NCI-H69 (cell line): Measurements from ENCODE around the gene SYNPR.

Experiments used
- DNase-seq: peaks from one replicate; lab custom pipeline; 2025; lab: John Stamatoyannopoulos, UW

The SYNPR gene

GRCh38 chr3:63555767-63556166, 277.7 kb downstream of the SYNPR start:
- peak; percentile 4 for DNase-seq

- DNase-seq: no peak
Measured at GRCh38 chr3:63556401-63556800, 278.3 kb downstream of the SYNPR start.

- DNase-seq: no peak
Measured at GRCh38 chr3:63557912-63558311, 279.8 kb downstream of the SYNPR start.

GRCh38 chr3:63559884-63560283, 281.8 kb downstream of the SYNPR start:
- DNase-seq: no peak

GRCh38 chr3:63561879-63562278, 283.8 kb downstream of the SYNPR start:
- DNase-seq: no peak

GRCh38 chr3:63562323-63562722, 284.2 kb downstream of the SYNPR start:
- no peak for DNase-seq

- DNase-seq: no peak
Measured at GRCh38 chr3:63563572-63563971, 285.5 kb downstream of the SYNPR start.

GRCh38 chr3:63565220-63565619, 287.1 kb downstream of the SYNPR start:
- no peak for DNase-seq

- no peak for DNase-seq
Measured at GRCh38 chr3:63571682-63572081, 293.6 kb downstream of the SYNPR start.

GRCh38 chr3:63576846-63577245, 298.7 kb downstream of the SYNPR start:
- peak; percentile 95 for DNase-seq

- DNase-seq: no peak
Measured at GRCh38 chr3:63578858-63579257, 300.8 kb downstream of the SYNPR start.

GRCh38 chr3:63580151-63580550, 302.0 kb downstream of the SYNPR start:
- DNase-seq: peak; percentile 56

GRCh38 chr3:63582943-63583500, 304.9 kb downstream of the SYNPR start:
- DNase-seq: no peak

- no peak for DNase-seq
Measured at GRCh38 chr3:63584681-63585080, 306.6 kb downstream of the SYNPR start.

- DNase-seq: peak; percentile 68
Measured at GRCh38 chr3:63585927-63586326, 307.8 kb downstream of the SYNPR start.

- DNase-seq: no peak
Measured at GRCh38 chr3:63588895-63589294, 310.8 kb downstream of the SYNPR start.

GRCh38 chr3:63593779-63594178, 315.7 kb downstream of the SYNPR start:
- peak; percentile 18 for DNase-seq

GRCh38 chr3:63595221-63595620, 317.1 kb downstream of the SYNPR start:
- DNase-seq: no peak

- DNase-seq: no peak
Measured at GRCh38 chr3:63597019-63597418, 318.9 kb downstream of the SYNPR start.

GRCh38 chr3:63607716-63608115, 329.6 kb downstream of the SYNPR start:
- peak; percentile 55 for DNase-seq

GRCh38 chr3:63609408-63609807, 331.3 kb downstream of the SYNPR start:
- no peak for DNase-seq

- no peak for DNase-seq
Measured at GRCh38 chr3:63609834-63610233, 331.7 kb downstream of the SYNPR start.

GRCh38 chr3:63611382-63611781, 333.3 kb downstream of the SYNPR start:
- no peak for DNase-seq

GRCh38 chr3:63613561-63613960, 335.5 kb downstream of the SYNPR start:
- no peak for DNase-seq

GRCh38 chr3:63617391-63617790, 339.3 kb downstream of the SYNPR start:
- DNase-seq: no peak
